ENCODE data around the gene ZBTB7C.
A peak's percentile ranks its signal among the peaks of the same experiment; 100 is the strongest.

Gene ZBTB7C

DNA sequence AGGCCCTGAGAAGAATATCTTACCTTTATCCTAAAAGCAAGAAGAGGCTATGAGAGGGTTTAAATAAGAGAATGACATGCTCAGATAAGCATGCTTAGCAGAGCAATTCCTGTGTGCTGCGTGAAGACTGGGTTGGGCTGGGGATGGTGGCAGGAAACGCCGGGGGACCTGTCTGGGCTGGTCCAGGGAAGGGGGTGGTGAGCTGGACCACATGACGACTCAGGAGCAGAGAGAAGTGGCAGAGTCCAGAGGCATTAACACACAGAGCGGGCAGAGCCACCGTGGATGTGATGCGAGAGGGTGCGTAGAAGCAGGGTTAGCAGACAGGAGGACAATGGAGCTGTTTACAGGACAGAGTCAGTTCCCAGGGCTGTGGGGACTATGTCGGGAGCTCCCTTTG lies 84.5 kb downstream of the ZBTB7C start:
- CTCF ChIA-PET = interaction anchor here (0.6 kb wide), 1 partner anchor 170 kb away, joined by 3 read pairs; no protein-coding TSS in a partner anchor
- Histone ChIP-seq H3K9me3 (ENCODE audit: control insufficient read depth, insufficient read depth, low read depth, low read length) (no peaks in the 10 kb centered on the region), H3K4me1 (ENCODE audit: control insufficient read depth, insufficient read depth, low read length) (no peaks in the 10 kb centered on the region; the same call in 1 of the 2 replicates), H3K36me3 (ENCODE audit: control insufficient read depth in 2 of 2, insufficient read depth in 1 of 2, low read length in 2 of 2) (no peaks in the 10 kb centered on the region), H3K27ac (ENCODE audit: extremely low read depth, low read depth, low read length) (no peak overlapping the region), H3K4me3 (ENCODE audit: low read depth, low read length) (no peak overlapping the region)
- POLR2A ChIA-PET = no interaction called here
- TF ChIP-seq ZNF777 (tag by site-specific recombination; IDR thresholded peaks at IDR 0.05; ENCODE audit: borderline replicate concordance) (no peak), ZNF114 (tag by site-specific recombination; IDR thresholded peaks at IDR 0.05) (no peak), ZNF146 (tag by site-specific recombination; IDR thresholded peaks at IDR 0.05) (no peak)
- TF ChIP-seq, protein P1, sequence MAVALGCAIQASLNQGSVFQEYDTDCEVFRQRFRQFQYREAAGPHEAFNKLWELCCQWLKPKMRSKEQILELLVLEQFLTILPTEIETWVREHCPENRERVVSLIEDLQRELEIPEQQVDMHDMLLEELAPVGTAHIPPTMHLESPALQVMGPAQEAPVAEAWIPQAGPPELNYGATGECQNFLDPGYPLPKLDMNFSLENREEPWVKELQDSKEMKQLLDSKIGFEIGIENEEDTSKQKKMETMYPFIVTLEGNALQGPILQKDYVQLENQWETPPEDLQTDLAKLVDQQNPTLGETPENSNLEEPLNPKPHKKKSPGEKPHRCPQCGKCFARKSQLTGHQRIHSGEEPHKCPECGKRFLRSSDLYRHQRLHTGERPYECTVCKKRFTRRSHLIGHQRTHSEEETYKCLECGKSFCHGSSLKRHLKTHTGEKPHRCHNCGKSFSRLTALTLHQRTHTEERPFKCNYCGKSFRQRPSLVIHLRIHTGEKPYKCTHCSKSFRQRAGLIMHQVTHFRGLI (tag by site-specific recombination; IDR thresholded peaks at IDR 0.05) = peak; percentile 38; the same call in 1 of the 2 replicates

DNA sequence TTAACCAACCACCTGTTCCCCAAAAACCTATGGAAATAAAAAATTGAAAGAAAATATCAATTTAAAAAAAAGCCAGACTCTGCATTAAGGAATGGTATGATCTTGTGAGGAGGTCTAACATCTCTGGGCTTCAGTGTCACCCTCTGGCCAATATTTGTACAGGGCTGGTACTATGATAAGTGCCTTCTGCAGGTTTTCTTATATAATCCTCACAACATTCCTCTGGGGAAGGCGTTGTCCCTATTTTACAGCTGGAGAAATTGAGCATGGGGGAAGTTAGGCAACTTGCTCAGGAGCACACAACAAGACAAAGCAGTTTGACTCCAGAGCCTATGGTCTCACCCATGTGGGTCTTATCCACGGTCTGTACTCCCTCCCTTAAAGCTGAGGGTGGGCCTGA lies 86.0 kb downstream of the ZBTB7C start:
- TF ChIP-seq ZNF404 (tag by site-specific recombination; IDR thresholded peaks at IDR 0.05) (no peak), ZNF571 (tag by site-specific recombination; IDR thresholded peaks at IDR 0.05) (no peak), KLF8 (tag by site-specific recombination; IDR thresholded peaks at IDR 0.05) (no peak), KLF16 (tag by site-specific recombination; IDR thresholded peaks at IDR 0.05) (no peak), ZNF302 (tag by site-specific recombination; IDR thresholded peaks at IDR 0.05; ENCODE audit: low read depth) (no peak), ZNF423 (tag by site-specific recombination; IDR thresholded peaks at IDR 0.05) (no peak), ZSCAN16 (tag by site-specific recombination; IDR thresholded peaks at IDR 0.05) (no peak), SP7 (tag by site-specific recombination; IDR thresholded peaks at IDR 0.05) (no peak), ZNF211 (tag by site-specific recombination; IDR thresholded peaks at IDR 0.05; ENCODE audit: low read depth) (no peak), ZNF24 (tag by site-specific recombination; IDR thresholded peaks at IDR 0.05) (no peak), ZNF830 (tag by site-specific recombination; IDR thresholded peaks at IDR 0.05; ENCODE audit: low read depth) (no peak), SP2 (tag by site-specific recombination; IDR thresholded peaks at IDR 0.05) (no peak), ZNF16 (tag by site-specific recombination; IDR thresholded peaks at IDR 0.05; ENCODE audit: low read depth) (no peak), HOXA7 (CRISPR knock-in tag; IDR thresholded peaks at IDR 0.05; ENCODE audit: borderline replicate concordance) (no peak), KLF10 (tag by site-specific recombination; IDR thresholded peaks at IDR 0.05) (no peak)
- Histone ChIP-seq H3K4me3 (ENCODE audit: low read depth, low read length) (no peak overlapping the region), H3K36me3 (ENCODE audit: control insufficient read depth in 2 of 2, insufficient read depth in 1 of 2, low read length in 2 of 2) (no peaks in the 10 kb centered on the region), H3K27ac (ENCODE audit: extremely low read depth, low read depth, low read length) (no peak overlapping the region), H3K9me3 (ENCODE audit: control insufficient read depth, insufficient read depth, low read depth, low read length) (no peaks in the 10 kb centered on the region), H3K4me1 (ENCODE audit: control insufficient read depth, insufficient read depth, low read length) (no peaks in the 10 kb centered on the region; the same call in 1 of the 2 replicates)
- ChIA-PET CTCF (interaction anchor here (1.0 kb wide), 1 partner anchor 124 kb away, joined by 4 read pairs; no protein-coding TSS in a partner anchor), POLR2A (no interaction called here)

DNA sequence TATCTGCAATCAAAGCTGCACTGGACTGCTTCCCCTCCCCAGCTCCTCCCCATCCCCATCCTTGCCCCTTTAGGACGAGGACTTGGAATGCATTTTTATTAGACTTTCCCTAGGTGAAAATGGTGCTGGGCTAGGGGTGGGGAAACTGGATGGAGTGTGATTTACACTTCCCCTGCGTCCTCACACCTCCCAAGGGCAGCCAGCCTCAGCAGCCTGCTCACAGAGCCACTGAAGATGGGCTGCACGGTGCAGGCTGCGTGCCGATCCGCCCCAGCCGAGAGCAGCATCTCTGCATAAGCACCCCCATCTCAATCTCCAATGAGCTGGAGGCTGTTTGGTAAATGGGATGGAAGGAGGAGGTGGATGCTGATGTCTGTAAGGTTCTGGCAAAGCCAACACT lies 87.6 kb downstream of the ZBTB7C start:
- no peak overlapping the region for H3K4me3 ChIP-seq (ENCODE audit: low read depth, low read length)
- H3K36me3 ChIP-seq (ENCODE audit: control insufficient read depth in 2 of 2, insufficient read depth in 1 of 2, low read length in 2 of 2) = no peaks in the 10 kb centered on the region
- no peaks in the 10 kb centered on the region for H3K9me3 ChIP-seq (ENCODE audit: control insufficient read depth, insufficient read depth, low read depth, low read length)
- H3K4me1 ChIP-seq (ENCODE audit: control insufficient read depth, insufficient read depth, low read length) = no peaks in the 10 kb centered on the region
- ChIA-PET CTCF (interaction anchor here (0.7 kb wide), 2 partner anchors 24 to 288 kb away, joined by 3 read pairs; no protein-coding TSS in a partner anchor), POLR2A (no interaction called here)
- no peak overlapping the region for H3K27ac ChIP-seq (ENCODE audit: extremely low read depth, low read depth, low read length)
- TF ChIP-seq, protein P2, sequence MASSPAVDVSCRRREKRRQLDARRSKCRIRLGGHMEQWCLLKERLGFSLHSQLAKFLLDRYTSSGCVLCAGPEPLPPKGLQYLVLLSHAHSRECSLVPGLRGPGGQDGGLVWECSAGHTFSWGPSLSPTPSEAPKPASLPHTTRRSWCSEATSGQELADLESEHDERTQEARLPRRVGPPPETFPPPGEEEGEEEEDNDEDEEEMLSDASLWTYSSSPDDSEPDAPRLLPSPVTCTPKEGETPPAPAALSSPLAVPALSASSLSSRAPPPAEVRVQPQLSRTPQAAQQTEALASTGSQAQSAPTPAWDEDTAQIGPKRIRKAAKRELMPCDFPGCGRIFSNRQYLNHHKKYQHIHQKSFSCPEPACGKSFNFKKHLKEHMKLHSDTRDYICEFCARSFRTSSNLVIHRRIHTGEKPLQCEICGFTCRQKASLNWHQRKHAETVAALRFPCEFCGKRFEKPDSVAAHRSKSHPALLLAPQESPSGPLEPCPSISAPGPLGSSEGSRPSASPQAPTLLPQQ (tag by site-specific recombination; IDR thresholded peaks at IDR 0.05) = no peak
- TF ChIP-seq KLF1 (tag by site-specific recombination; IDR thresholded peaks at IDR 0.05) = no peak
- TF ChIP-seq ZNF514 (tag by site-specific recombination; IDR thresholded peaks at IDR 0.05) = no peak
- TF ChIP-seq, protein P3, sequence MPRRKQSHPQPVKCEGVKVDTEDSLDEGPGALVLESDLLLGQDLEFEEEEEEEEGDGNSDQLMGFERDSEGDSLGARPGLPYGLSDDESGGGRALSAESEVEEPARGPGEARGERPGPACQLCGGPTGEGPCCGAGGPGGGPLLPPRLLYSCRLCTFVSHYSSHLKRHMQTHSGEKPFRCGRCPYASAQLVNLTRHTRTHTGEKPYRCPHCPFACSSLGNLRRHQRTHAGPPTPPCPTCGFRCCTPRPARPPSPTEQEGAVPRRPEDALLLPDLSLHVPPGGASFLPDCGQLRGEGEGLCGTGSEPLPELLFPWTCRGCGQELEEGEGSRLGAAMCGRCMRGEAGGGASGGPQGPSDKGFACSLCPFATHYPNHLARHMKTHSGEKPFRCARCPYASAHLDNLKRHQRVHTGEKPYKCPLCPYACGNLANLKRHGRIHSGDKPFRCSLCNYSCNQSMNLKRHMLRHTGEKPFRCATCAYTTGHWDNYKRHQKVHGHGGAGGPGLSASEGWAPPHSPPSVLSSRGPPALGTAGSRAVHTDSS (tag by site-specific recombination; IDR thresholded peaks at IDR 0.05) = no peak
- no peak for TF ChIP-seq ZNF830 (tag by site-specific recombination; IDR thresholded peaks at IDR 0.05; ENCODE audit: low read depth)
- no peak for TF ChIP-seq ZBTB17 (tag by site-specific recombination; IDR thresholded peaks at IDR 0.05)
- TF ChIP-seq EGR2 (tag by site-specific recombination; IDR thresholded peaks at IDR 0.05; ENCODE audit: low read depth) = no peak
- TF ChIP-seq ZNF792 (tag by site-specific recombination; IDR thresholded peaks at IDR 0.05) = no peak
- TF ChIP-seq ZNF544 (tag by site-specific recombination; IDR thresholded peaks at IDR 0.05) = no peak
- TF ChIP-seq, protein P4, sequence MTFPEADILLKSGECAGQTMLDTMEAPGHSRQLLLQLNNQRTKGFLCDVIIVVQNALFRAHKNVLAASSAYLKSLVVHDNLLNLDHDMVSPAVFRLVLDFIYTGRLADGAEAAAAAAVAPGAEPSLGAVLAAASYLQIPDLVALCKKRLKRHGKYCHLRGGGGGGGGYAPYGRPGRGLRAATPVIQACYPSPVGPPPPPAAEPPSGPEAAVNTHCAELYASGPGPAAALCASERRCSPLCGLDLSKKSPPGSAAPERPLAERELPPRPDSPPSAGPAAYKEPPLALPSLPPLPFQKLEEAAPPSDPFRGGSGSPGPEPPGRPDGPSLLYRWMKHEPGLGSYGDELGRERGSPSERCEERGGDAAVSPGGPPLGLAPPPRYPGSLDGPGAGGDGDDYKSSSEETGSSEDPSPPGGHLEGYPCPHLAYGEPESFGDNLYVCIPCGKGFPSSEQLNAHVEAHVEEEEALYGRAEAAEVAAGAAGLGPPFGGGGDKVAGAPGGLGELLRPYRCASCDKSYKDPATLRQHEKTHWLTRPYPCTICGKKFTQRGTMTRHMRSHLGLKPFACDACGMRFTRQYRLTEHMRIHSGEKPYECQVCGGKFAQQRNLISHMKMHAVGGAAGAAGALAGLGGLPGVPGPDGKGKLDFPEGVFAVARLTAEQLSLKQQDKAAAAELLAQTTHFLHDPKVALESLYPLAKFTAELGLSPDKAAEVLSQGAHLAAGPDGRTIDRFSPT (tag by site-specific recombination; IDR thresholded peaks at IDR 0.05) = no peak
